ENCODE data around the gene DCUN1D2.

DCUN1D2 gene

GRCh38 chr13:113406321-113407102 is 84.0 kb downstream of the DCUN1D2 start:
- DNase-seq (ENCODE audit: low read depth), result no peak
- TF ChIP-seq CTCF (IDR thresholded peaks at IDR 0.05; ENCODE audit: control insufficient read depth, insufficient read depth, low read depth, low read length, missing control alignments), result no peak
- H3K4me3 ChIP-seq (ENCODE audit: control insufficient read depth, low read depth, low read length), result no peak overlapping the region
